Endothelial cell of umbilical vein (primary cell): ENCODE measurements around the gene XXYLT1. TPM values are rescaled to one million over a fixed set of nuclear protein-coding genes. Genes with fewer than 3 reads are reported as not detected.

Experiments used
- BruUV-seq: library from RNA; stranded (reverse); fragments of 400-500 nt; replicated peaks from 2 replicates; lab custom pipeline; 2021; lab: Mats Ljungman, UMichigan
- CTCF ChIA-PET: fragments of 300-600, 350-600 bp; sonication (Branson Sonifier 250); formaldehyde crosslinking; loops from one replicate; lab custom pipeline; 2021; ENCODE audit warnings: antibody characterized with exemption, inconsistent platforms; lab: Charles Lee
- POLR2A ChIA-PET: fragments of 300-600, 350-600 bp; sonication (Branson Sonifier 250); formaldehyde crosslinking; loops from one replicate; lab custom pipeline; 2021; ENCODE audit warnings: antibody characterized with exemption, inconsistent platforms; lab: Charles Lee
- DNase-seq: peaks from one replicate; pipeline ENCODE4 v3.0.0-alpha.2; 2011; ENCODE audit warnings: low read depth, low spot score
- FAIRE-seq: peaks from 2 replicates; lab custom pipeline; 2011; peaks lifted over from hg19 to GRCh38; lab: Jason Lieb, UNC
- H2AFZ ChIP-seq: 2 replicates; pipeline ENCODE4 v1.6.0; 2012; ENCODE audit warnings: low read depth, low read length, control low read depth, inconsistent platforms
- H3K27ac ChIP-seq: 2 replicates; pipeline ENCODE4 v1.5.1; 2011; ENCODE audit warnings: low read depth, mild to moderate bottlenecking, control low read depth, low read length, moderate library complexity; ENCODE audit not compliant: insufficient read depth
- H3K27me3 ChIP-seq, 2 experiments: 2 replicates each; pipeline versions ENCODE4 v1.6.0 to v1.6.1; 2011; ENCODE audit warnings: low read length in 2 of 2, mixed read lengths in 1 of 2; ENCODE audit not compliant: control insufficient read depth in 2 of 2, insufficient read depth in 2 of 2
- H3K36me3 ChIP-seq, 2 experiments: 2 replicates in 1 of 2; 3 replicates in 1 of 2; pipeline ENCODE4 v1.5.1; 2011; ENCODE audit warnings: low read length in 2 of 2, mild to moderate bottlenecking in 1 of 2, moderate library complexity in 1 of 2; ENCODE audit not compliant: control insufficient read depth in 2 of 2, insufficient read depth in 2 of 2; ENCODE audit errors: extremely low read depth in 1 of 2
- H3K4me1 ChIP-seq: 3 replicates; pipeline ENCODE4 v1.5.1; 2011; ENCODE audit warnings: mild to moderate bottlenecking, low read length; ENCODE audit not compliant: control insufficient read depth, insufficient read depth; ENCODE audit errors: extremely low read depth
- H3K4me2 ChIP-seq: 2 replicates; pipeline ENCODE4 v1.6.1; 2011; ENCODE audit warnings: low read length, control low read depth, mixed read lengths; ENCODE audit not compliant: insufficient read depth
- H3K4me3 ChIP-seq, 3 experiments: fragments of 200-600 bp in 1 of 3; sonication (generic), shearing (Covaris generic) in 1 of 3; replicated peaks in 1 of 3; 2 replicates each; pipeline ENCODE4 v1.5.1; 2011 to 2016; ENCODE audit warnings: control low read depth in 3 of 3, low read length in 3 of 3, mild to moderate bottlenecking in 2 of 3, inconsistent platforms in 1 of 3, low read depth in 1 of 3, moderate library complexity in 1 of 3; ENCODE audit not compliant: insufficient read depth in 1 of 3
- H3K79me2 ChIP-seq: 2 replicates; pipeline ENCODE4 v1.6.0; 2012; ENCODE audit warnings: low read length, inconsistent platforms; ENCODE audit not compliant: control insufficient read depth, insufficient read depth
- H3K9ac ChIP-seq: replicated peaks from 2 replicates; pipeline ENCODE3; 2011; ENCODE audit warnings: low read length, control low read depth; ENCODE audit not compliant: insufficient read depth; ENCODE audit errors: extremely low read depth
- H3K9me1 ChIP-seq: replicated peaks from 3 replicates; pipeline ENCODE4 v1.6.0; 2011; ENCODE audit warnings: mild to moderate bottlenecking, low read length; ENCODE audit not compliant: control insufficient read depth, insufficient read depth; ENCODE audit errors: extremely low read depth
- H3K9me3 ChIP-seq: replicated peaks from 2 replicates; pipeline ENCODE4 v1.5.1; 2012; ENCODE audit warnings: low read length, inconsistent platforms; ENCODE audit not compliant: control insufficient read depth, insufficient read depth
- H4K20me1 ChIP-seq: replicated peaks from 2 replicates; pipeline ENCODE3; 2011; ENCODE audit warnings: mild to moderate bottlenecking, low read length; ENCODE audit not compliant: control insufficient read depth, insufficient read depth; ENCODE audit errors: extremely low read depth
- EZH2 ChIP-seq: IDR thresholded peaks from 2 replicates; pipeline ENCODE4 v1.6.1; 2012; ENCODE audit warnings: borderline replicate concordance, low read depth, mild to moderate bottlenecking, moderate library complexity, low read length, inconsistent platforms; ENCODE audit not compliant: severe bottlenecking
- FOS ChIP-seq: IDR thresholded peaks from 2 replicates; pipeline ENCODE4 v1.6.1; 2011; ENCODE audit warnings: mild to moderate bottlenecking, low read length, moderate library complexity, borderline replicate concordance; ENCODE audit not compliant: insufficient read depth
- GATA2 ChIP-seq: IDR thresholded peaks from 2 replicates; pipeline ENCODE4 v1.7.0; 2011; ENCODE audit warnings: low read depth, mild to moderate bottlenecking, moderate library complexity, mixed read lengths, low read length; ENCODE audit not compliant: insufficient read length, insufficient read depth
- JUN ChIP-seq: IDR thresholded peaks from 2 replicates; pipeline ENCODE4 v1.6.1; 2011; ENCODE audit warnings: borderline replicate concordance, low read depth; ENCODE audit not compliant: insufficient read length, insufficient read depth
- MYC ChIP-seq: IDR thresholded peaks from one replicate; pipeline ENCODE4 v1.6.1; 2011; ENCODE audit warnings: mild to moderate bottlenecking, low read depth, low read length
- POLR2A ChIP-seq: IDR thresholded peaks from 2 replicates; pipeline ENCODE4 v1.6.1; 2012; ENCODE audit warnings: low read depth, mild to moderate bottlenecking, control low read depth, low read length
- POLR2AphosphoS5 ChIP-seq: IDR thresholded peaks from 2 replicates; pipeline ENCODE4 v1.6.1; 2012; ENCODE audit warnings: low read depth, mild to moderate bottlenecking, control low read depth, low read length, moderate library complexity; ENCODE audit not compliant: insufficient read depth
- dilution Hi-C: fragments of 300-500 bp; cut with MboI; formaldehyde crosslinking; loops from one replicate; pipeline ENCODE4 v1.15.0; 2019; ENCODE audit warnings: low sequenced_read_pairs; ENCODE audit not compliant: extremely low pct_ligation_motif_present
- intact Hi-C: fragments of 100-400 bp; cut with micrococcal nuclease; formaldehyde crosslinking; loops from one replicate; pipeline ENCODE4 v1.10.0; 2022
- polyA plus RNA-seq, 4 experiments: library from polyadenylated mRNA; depleted of rRNA in 3 of 4; stranded (reverse) in 3 of 4; unstranded in 1 of 4; fragments of >200 nt; gene quantifications; 2 replicates each; pipeline versions ENCODE4 v1.2.1 to v1.2.3, GENCODE V29; 2011 to 2012; ENCODE audit warnings: missing spikeins in 1 of 4
- total RNA-seq: library from RNA; stranded (reverse); gene quantifications from 2 replicates; pipeline ENCODE4 v1.2.3, GENCODE V29; 2021
- TF ChIP-seq, protein P1 (sequence below), 2 donors: IDR thresholded peaks; 1 replicate in 1 of 2; 2 replicates in 1 of 2; pipeline ENCODE4 v1.5.1; 2011; ENCODE audit warnings: low read length in 2 of 2, mild to moderate bottlenecking in 2 of 2, moderate library complexity in 2 of 2, control low read depth in 1 of 2, inconsistent platforms in 1 of 2, low read depth in 1 of 2; ENCODE audit not compliant: insufficient read depth in 1 of 2; ENCODE audit errors: extremely low read depth in 1 of 2
- TF ChIP-seq, protein P2 (sequence below): IDR thresholded peaks from 2 replicates; pipeline ENCODE4 v1.6.1; 2011; ENCODE audit not compliant: insufficient read depth, insufficient read length

Gene XXYLT1
- total and polyA plus RNA-seq, 2 donors (not counting 3 experiments of a cell fraction or from before 2014, with no cell fraction given), result 54.4 to 78.1 TPM

- Histone ChIP-seq H3K9ac (no peak overlapping the region), H3K27me3 (no peaks in the 10 kb centered on the region), H3K9me3 (no peaks in the 10 kb centered on the region), H3K9me1 (no peaks in the 10 kb centered on the region), H3K36me3 (peaks cover 0 to 4% of the 10 kb centered on the region in 2 experiments), H2AFZ (no peak overlapping the region), H3K27ac (peak overlapping the region; percentile 42), H3K4me2 (no peak overlapping the region), H4K20me1 (no peaks in the 10 kb centered on the region), H3K79me2 (no peaks in the 10 kb centered on the region), H3K4me3 (no peak overlapping the region), H3K4me1 (peaks cover 31% of the 10 kb centered on the region)
- BruUV-seq, result no TSS peak
- CTCF ChIA-PET, result interaction anchor here (1.1 to 1.9 kb wide), 5 partner anchors 18 to 489 kb away, joined by 3 to 8 read pairs (median 5); no protein-coding TSS in a partner anchor
- dilution Hi-C loops (no loop called here), intact Hi-C loops (no loop called here)
- POLR2A ChIA-PET, result no interaction called here
- TF ChIP-seq GATA2, result no peak
- no peak for DNase-seq
- peak; percentile 64 for FAIRE-seq
These were observed 99.7 kb downstream of the XXYLT1 start for GRCh38 chr3:195171093-195171873.

- Histone ChIP-seq H2AFZ (no peak overlapping the region), H3K9me1 (no peaks in the 10 kb centered on the region), H3K4me1 (peaks cover 39% of the 10 kb centered on the region), H3K9me3 (no peaks in the 10 kb centered on the region), H4K20me1 (no peaks in the 10 kb centered on the region), H3K4me3 (no peak overlapping the region), H3K27ac (no peak overlapping the region), H3K27me3 (no peaks in the 10 kb centered on the region), H3K79me2 (no peaks in the 10 kb centered on the region), H3K36me3 (peaks cover 0 to 3% of the 10 kb centered on the region in 2 experiments), H3K9ac (no peak overlapping the region), H3K4me2 (no peak overlapping the region)
- FAIRE-seq (no peak), DNase-seq (no peak)
- ChIA-PET POLR2A (no interaction called here), CTCF (interaction anchor here (1.1 to 1.9 kb wide), 4 partner anchors 17 to 488 kb away, joined by 4 to 8 read pairs (median 6); no protein-coding TSS in a partner anchor)
- intact Hi-C loops, result no loop called here
- no peak for TF ChIP-seq JUN
- no peak for TF ChIP-seq POLR2AphosphoS5
- TF ChIP-seq EZH2, result no peak
- TF ChIP-seq FOS, result no peak
- TF ChIP-seq, protein P1, sequence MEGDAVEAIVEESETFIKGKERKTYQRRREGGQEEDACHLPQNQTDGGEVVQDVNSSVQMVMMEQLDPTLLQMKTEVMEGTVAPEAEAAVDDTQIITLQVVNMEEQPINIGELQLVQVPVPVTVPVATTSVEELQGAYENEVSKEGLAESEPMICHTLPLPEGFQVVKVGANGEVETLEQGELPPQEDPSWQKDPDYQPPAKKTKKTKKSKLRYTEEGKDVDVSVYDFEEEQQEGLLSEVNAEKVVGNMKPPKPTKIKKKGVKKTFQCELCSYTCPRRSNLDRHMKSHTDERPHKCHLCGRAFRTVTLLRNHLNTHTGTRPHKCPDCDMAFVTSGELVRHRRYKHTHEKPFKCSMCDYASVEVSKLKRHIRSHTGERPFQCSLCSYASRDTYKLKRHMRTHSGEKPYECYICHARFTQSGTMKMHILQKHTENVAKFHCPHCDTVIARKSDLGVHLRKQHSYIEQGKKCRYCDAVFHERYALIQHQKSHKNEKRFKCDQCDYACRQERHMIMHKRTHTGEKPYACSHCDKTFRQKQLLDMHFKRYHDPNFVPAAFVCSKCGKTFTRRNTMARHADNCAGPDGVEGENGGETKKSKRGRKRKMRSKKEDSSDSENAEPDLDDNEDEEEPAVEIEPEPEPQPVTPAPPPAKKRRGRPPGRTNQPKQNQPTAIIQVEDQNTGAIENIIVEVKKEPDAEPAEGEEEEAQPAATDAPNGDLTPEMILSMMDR (IDR thresholded peaks at IDR 0.05; ENCODE audit: extremely low read depth in 1 of 2, insufficient read depth in 1 of 2, low read depth in 1 of 2, low read length in 2 of 2), result no peak
- no peak for TF ChIP-seq POLR2A
- no peak for TF ChIP-seq MYC
- no peak for TF ChIP-seq GATA2
- TF ChIP-seq, protein P2, sequence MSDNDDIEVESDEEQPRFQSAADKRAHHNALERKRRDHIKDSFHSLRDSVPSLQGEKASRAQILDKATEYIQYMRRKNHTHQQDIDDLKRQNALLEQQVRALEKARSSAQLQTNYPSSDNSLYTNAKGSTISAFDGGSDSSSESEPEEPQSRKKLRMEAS, result no peak
- BruUV-seq, result no TSS peak
- dilution Hi-C loops, result no loop called here
These were observed 100.5 kb downstream of the XXYLT1 start for GRCh38 chr3:195170496-195170895.
